Fibroblast of the conjunctiva (primary cell): ENCODE results near the gene UTS2B.

ENCODE experiments used
- DNase-seq: peaks from one replicate; pipeline ENCODE4 v3.0.0-alpha.2; 2010; ENCODE audit warnings: low read depth

The UTS2B gene, protein sequence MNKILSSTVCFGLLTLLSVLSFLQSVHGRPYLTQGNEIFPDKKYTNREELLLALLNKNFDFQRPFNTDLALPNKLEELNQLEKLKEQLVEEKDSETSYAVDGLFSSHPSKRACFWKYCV

DNA sequence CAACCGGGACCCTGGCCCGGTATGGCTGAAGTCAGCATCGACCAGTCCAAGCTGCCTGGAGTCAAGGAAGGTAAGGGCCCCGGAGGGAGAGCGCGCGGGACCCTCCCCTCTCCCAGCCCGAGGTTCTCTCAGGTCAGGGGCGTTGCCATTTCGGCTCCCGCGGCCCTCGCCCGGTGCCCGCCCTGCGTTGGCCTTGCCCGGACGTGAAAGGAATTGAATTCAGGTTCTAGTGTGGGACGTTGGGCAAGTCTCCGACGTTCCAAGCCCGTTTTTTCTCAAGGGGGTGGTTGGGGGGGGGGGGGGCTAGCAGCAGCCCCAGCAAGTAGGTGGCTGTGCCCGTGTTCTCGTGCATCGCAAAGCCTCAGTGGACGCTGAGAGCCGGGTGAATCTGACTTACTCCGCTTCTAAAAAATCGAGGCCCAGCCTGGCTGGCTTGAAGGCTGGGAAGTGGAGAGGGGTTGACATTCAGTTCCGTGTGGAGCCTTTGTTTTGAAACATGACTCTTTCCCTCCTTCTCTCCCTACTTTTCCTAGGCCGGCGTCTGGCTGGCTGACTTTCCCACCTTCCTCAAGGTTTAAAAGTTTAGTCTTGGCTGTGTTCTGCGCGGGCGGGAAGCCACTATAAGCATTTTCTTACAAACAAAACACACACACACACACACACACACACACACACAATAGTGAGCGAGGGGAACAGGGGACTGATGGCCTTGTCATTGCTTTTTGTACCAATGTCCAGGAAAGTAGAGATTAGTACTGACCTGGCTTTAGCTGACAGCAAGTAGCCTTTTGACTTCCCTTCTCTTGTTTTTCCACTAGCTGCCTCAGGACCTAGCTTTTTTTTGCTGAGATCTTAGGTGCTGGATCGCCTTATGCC, at the start of gene UTS2B:
TSS of gene UTS2B (minus strand) at position 873 of the 876 bp plus-strand sequence. CDS start 48,337 bp downstream, outside the sequence.
- no peak for DNase-seq

DNA sequence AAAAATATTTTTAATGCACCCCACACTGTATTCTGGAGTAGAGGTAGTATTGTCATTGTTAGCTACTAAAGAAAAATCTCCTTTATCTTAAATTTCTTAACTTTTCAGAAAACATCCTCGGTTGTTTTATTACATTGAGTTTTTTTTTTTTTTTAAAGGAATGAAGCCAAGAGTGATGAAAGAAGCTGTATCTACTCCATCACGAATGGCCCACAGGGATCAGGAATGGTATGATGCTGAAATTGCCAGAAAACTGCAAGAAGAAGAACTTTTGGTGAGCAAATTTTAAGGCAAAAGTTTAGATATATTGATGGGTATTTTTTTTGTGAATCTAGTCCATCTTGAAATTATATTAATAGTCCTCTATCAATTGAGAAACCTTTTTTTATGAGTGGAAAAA, 49.7 kb upstream of the UTS2B start:
- no peak for DNase-seq

DNA sequence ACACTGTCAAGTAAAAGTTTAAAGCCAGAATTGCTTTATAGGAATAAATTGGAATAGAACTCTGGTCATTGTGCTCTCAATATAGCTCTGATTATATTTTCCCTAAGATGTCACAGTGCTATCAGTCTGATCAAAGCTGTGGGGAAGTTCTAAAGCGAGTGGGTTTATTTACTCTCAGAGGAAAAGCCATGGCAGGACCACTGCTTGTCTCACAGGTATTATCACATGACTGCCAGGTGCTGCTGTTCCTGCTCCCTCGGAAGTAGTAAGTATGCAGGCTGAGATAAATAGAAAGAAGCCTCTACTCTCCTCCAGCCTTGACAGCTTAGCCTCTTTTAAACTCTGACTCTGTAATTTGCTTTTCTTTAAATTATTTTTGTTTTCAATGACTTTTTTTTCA, 49.1 kb upstream of the UTS2B start:
- DNase-seq, result no peak

DNA sequence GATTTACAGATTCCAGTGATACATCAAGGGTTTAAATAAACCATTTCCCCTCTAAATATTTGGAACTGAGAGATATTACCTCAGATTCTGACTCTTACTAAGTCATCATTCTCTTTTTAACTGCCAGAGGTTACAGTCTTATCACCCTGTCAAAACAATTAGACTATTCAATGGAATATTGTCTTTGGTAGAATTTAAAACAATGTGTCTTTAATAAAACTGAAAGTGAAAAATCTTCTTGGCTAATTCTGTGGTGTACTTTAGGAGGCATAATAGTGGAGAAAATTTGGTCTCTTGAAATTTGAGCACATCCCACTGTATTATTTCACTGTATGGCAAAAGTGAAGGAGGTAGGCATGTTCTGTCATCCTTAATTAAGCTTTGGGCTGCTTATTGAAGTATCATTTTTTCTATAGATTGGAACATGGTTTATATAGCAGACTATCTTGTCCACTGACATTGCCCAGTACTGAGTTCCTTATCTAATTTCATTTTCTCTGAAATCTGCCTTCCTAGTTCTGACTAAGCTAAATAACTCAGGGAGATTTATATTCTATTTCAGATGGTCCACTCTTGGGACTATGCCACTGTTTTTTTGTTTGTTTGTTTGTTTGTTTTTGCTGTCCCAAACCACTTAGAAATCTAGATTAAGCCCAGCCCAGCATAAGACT, 48.0 kb upstream of the UTS2B start:
- DNase-seq, result no peak

DNA sequence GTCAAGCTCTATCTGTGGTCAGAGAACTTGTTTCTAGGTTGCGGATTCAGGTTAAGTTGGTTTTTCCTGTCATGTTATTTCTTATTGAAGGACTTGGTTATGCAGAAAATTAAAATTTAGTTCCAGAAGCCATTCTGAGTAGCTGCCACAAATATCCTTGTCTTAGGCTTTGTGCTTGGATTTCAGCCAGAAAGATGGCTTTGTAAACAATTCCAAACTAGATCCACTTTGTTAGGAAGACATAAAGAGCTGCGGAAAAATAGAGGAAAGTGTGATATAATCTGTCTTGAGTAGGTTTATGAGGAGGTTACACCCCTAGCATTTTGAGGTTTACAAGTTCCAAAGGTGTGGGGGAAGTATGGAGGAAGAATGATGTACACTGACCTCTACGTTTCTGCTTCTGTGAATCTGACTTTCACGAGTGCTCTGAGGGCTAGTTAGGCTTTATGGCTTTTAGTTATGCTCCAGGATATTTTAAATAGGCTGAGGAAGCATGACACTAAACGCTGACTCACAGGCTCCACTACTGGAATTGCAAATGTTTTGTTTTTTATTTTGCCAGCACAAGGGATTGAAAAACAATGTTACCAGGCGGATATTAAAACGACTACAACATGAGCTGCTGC, 46.3 kb upstream of the UTS2B start:
- DNase-seq, result peak; percentile 53

DNA sequence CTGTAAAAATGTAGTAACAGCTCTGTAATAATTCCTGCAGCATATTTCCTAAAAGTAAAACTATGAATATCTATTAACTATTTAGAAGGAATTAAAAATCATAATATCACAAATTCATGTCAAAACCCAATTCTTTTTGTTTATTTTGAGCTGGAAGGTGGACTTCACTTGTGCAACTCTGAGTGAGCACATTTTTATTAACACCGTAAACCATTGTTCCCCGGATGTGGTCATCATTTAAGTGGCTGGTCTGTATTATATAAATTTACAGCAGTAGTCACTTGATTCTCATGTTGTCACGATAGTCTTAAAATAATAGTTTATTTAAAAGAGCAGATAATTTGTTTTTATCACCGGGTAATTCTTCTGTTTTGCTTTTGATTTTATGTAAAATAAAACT, 43.0 kb upstream of the UTS2B start:
- DNase-seq, result no peak

DNA sequence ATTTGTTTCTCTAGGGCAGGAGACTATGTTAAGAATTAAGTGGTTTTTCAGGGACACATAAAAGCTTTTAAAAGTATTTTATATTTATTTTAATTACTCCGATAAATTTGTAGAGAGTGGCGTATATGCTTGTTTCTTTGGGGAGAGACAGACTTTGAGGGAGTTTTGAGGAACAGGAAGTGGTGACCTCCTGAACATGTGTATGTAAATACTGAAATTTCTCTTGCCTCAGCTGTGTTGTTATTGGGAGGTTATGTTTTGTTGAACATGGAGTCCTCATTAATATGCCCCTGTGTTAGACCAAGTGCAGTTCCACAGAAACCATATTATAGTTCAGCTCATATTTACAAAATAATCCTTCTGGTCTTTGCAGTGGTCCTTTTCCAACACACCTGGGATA, 41.8 kb upstream of the UTS2B start:
- no peak for DNase-seq

DNA sequence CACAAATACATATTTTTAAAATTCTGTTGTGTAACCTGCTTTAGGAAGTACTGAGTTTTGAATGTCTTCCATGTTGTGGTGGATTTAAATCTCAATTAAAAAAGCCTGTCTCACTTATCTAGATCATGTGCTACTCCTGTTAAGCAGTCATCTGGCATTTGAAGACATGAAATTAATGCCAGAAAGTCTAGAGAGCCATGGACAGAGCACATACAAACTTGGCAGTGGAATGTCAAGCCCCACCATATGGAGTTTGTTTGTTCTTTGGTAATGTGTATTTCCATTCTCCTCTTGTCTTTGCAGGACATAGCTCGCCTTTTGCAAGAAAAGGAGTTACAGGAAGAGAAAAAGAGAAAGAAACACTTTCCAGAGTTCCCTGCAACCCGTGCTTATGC, 39.3 kb upstream of the UTS2B start:
- peak; percentile 83 for DNase-seq

DNA sequence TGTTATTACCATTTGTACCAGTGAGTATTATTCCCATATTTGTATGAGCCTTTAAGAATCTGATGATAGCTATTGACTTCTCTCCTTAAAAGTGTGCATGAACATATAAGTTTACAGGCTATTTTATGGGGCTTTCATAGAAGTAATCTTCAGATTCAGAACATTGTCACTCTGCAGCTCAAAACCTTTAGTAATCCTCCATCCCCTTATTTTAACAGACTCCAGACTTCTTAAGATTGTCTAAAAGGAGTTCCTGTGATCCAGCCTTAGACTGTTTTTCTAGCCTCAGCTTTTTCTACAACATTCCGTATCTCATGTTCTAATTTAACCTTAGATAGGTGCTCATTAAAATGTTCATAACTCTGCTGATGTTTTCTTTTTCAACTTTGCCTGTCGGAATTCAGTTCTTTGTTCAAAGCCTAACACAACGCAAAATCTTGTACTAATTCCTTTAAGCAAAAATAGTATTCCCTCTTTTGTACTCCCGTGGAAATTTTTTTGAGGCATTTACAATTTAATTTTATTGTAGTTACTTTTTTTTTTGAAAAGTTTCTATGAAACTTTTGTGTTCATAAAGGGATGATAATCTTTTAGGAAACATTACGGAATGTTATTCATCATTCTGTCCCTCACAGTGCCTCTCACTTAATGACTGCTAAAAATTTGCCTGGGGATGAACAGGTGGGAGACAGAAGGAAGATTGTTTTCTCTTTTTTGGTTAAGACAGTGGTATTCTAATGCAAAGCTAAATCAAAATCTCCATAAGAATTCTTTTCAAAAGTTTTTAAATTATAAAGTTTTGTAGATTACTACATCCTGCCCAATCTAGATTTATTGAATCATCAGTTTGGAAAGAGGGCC, 38.7 kb upstream of the UTS2B start:
- no peak for DNase-seq

DNA sequence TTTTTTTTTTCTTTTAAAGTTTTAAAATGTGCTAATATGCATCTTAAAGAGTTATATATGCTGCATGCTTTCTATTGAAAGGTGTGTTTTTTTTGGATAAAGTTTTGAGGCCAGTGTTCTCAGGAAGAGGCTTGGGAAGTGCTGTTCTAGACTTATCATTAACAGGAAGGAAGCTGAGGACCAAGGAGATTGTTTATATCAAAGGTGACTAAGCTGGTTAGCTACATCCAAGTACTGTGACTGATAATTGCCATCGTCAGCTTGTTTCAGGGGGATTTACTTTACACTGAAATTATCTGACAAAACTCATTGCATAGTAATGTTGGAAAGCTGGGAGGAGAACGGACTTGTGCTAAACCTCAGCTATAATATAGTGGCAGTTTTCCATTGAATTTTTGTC, 36.3 kb upstream of the UTS2B start:
- DNase-seq, result no peak

DNA sequence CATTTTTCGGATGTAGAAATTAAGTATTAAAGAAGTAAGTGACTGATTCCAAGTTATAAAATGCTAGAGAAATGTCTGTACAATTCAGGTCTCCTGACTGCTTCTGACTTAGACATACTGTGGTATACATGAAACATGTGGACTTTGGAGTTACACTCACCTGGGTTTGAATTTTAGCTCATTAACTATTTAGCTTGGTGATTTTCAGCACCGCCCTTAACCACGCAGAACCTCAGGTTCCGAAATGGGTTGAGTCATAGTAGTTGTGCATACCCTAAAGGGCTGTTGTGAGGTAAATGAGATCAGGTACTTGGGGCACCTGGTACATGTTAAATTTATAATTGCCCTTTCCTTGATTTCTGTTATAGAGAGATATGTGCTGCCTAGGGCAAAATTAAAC, 32.9 kb upstream of the UTS2B start:
- DNase-seq, result no peak

DNA sequence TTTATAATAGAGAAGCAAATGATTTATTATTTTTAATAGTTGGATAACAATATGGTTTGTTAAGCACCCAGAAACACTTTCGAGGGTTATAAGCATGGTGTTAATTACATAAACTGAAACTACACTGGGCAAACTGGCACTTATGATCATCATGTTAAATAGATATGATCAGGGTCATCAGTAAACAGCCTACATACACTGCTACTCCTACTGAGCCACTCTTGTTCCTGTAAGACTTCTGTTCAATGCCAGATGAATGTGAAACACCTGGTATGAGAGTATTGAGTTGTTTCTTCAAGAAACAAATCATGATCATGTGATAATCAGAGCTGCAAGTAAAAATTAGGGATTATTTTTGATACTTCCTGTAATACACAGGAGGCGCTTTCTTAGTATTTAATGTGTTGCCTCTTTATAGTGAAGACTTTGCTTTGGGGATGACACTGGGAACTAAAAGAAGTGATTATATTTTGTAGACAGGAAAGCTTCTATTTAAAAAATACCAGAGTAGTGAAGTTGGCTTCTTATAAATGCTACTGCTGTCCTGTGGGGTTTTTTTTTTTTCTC, 32.3 kb upstream of the UTS2B start:
- DNase-seq, result no peak

DNA sequence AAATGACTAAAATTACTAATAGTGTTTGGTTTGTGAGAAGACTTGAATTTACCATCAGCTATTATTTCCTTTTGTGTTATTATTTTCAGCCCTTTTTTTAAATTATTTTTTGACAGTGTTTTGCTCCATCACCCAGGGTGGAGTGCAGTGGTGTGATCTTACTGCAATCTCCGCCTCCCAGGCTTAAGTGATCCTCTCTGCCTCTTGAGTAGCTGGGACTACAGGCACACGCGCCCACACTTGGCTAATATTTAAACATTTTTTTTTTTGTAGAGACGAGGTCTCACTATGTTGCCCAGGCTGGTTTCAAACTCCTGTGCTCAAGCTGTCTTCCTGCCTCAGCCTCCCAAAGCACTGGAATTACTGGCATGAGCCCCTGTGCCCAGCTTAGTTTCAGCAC, 31.7 kb upstream of the UTS2B start:
- no peak for DNase-seq

DNA sequence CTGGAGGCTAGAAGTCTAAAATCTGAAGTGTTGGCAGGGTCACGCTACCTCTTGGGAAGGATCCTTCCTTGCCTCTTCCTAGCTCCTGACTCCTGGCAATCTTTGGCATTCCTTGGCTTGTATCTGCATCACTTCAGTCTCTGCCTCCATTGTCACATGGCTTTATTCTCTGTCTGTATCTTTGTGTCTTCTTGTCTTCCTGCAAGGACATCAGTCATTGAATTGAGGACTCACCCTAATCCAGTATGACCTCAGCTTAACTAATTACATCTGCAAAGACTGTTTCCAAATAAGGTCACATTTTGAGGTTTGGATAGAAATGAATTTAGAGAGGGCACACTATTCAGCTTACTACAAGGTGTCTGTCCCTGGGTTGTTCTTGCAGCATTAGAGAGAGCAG, 31.1 kb upstream of the UTS2B start:
- DNase-seq, result no peak

DNA sequence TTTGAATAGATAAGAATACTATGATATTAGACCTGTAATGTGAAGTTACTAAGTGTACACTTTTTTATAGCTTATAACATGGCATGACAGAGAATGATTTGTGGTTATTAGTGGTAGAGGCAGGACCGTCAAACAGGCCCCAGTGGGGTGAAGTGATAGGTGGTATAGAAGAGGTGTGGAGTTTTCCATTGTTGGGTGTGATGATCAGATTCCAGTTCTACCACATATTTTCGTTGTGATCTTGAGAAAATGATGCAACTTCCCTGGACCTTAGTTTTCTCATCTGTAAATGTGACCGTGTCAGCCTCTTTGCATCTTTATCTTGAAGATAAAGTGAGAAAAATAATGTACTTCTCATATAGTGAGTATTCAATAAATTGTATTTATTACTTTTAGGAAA, 30.3 kb upstream of the UTS2B start:
- DNase-seq, result no peak

DNA sequence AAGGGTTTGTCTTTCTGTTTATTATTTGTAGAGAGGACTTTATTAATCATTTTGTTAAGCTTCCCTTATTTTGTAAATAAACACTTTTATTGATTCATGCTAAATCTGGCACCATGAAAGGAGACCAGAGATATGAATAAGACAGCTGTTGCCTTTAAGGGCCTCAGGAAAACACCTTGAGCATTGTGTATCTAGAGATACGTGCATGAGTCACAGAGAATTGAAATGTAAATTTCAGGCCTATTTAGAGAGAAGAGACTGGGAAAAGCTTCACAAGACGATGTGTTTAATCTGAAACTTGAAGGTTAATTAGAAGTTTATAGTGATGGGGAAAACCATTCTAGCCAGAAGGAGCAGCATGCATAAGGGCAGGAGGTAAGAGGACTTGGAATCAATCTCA, 28.6 kb upstream of the UTS2B start:
- no peak for DNase-seq

DNA sequence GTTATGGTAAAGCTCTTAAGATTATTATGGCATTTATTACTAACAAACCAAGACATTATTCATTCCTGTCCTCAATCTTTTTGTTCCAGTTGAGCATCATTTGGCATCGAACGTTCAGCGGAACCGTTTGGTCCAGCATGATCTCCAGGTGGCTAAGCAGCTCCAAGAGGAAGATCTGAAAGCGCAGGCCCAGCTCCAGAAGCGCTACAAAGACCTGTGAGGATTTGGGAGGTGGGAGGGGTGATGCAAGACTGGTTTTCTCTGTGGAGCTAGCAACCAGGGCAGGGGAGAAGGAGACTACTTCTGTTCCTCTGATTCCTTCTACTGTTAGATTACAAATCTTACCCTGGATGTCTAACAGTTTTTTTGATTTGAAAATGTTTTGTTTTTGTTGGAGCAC, 27.6 kb upstream of the UTS2B start:
- DNase-seq, result no peak

DNA sequence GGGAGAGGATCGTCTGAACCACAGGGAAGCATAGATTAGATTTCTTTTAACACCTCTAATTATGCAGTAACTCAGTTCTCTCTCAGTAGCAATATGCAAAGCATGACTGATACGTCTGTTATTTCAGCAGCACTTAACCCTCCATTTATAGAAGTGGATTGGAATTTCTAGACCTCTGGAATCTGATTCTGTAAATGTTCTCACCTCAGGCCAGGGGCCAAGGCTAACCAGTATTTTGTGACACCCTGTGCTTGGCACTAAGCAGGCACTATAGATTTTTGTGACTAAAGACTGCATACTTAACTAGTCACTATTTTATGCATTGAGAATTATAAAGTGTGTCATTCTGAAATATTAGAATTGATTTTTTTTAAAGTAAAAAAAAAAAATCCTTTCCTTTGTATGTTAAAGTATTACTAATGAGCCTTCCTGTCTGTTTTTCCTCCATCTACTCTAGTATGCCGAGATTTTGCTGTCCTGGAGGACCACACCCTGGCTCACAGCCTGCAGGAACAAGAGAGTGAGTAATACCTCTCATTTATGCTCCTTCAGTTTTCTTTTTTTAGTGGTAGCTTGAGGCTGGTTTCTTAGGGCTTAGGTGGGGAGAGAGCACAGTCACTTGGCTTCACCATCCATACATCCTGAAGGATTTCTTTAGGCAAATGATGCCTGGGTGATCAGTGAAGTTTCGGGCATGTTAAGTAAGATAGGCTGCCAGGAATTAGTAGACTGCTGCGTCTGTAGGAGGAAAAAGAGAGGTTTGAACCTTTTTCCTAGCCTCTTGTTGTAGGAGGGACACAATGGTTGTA, 26.5 kb upstream of the UTS2B start:
- peak; percentile 41 for DNase-seq

DNA sequence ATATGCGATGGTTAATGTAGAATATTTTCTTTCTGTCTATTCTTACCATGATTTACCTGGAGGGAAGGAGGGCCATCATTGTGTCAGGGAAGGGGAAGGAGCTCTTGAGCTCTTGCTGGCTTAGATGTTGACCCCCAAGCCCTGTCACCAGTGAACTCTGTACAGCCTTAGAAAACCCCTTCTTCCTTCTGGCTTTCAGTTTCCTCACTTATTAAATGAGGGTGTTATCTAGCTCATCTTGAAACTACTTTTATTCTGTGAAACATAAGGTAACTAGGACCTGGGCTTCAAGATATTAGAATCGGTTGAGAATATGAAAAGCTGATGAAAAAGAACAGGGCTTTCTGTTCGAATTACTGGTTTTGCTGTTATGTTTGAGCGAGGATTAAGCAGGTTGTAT, 25.1 kb upstream of the UTS2B start:
- DNase-seq, result no peak

DNA sequence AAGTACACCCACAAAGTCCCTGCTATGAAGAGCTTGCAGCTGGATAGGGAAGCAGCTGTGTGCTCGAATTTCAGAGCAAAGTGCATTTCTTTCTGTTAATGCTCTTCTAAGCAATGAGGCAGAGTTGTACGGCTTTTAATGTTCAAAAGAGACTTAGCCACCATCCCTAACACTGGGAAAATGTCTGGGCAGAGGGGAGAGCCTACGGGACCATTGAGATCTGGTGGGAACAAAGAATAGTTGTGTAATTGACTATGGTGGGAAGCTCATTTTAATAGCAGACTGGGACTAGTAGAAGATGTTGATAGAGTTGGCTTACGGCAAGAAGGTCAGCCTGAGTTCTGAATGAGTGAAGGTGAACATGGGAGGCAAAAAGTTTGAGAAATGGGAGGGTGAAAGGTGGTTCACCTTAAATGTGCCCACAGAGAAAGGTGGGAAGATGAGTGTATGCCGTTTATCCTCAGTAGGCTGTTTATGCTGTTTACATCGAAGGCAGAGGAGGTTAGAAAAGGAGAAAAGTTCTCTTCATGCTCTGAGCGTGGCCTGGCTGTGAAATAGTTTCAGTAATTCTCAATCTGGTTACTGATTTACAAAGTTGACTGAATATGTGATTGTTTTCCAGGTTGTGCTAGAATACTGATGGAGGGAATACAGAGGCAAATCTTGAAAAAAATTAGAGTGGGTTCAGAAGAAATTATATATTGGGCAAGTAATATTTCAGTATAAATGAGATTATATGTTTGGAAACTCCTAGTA, 22.9 kb upstream of the UTS2B start:
- DNase-seq, result no peak
